ENCODE results near the gene L3MBTL3.

The L3MBTL3 gene

DNA sequence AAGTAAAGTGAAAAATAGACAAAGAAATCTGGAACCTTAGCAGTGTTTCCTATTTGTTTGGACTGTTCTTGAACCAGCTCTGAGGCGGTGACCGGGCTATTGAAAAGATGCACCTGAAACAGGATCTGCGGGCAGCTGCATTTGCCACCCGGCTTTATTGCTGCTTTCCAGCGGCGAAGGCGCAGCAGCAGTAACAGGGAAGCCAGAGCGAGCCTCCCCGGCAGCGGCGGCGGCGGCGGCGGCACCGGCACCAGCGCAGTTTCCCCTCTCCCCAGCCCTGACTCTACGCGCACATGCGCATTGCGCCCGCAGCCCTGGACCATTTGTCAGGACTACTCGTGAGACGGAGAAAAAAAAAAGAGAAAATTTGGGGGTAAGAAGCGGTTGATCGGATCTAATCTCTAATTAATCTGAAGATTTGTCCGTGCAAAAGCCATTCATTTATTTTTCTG, at the start of gene L3MBTL3:
Gene L3MBTL3 (plus strand): TSS at position 290 of the 452 bp plus-strand sequence. CDS start 24,119 bp downstream, outside the sequence.
- TF ChIP-seq CTCF (IDR thresholded peaks at IDR 0.05; ENCODE audit: low read depth, low read length, missing control alignments) = no peak
- H3K4me3 ChIP-seq (replicated peaks; ENCODE audit: low read depth, low read length) = peak within 1 kb of the TSS; percentile 65
- DNase-seq (ENCODE audit: extremely low read depth, low read depth) = peak; percentile 22

DNA sequence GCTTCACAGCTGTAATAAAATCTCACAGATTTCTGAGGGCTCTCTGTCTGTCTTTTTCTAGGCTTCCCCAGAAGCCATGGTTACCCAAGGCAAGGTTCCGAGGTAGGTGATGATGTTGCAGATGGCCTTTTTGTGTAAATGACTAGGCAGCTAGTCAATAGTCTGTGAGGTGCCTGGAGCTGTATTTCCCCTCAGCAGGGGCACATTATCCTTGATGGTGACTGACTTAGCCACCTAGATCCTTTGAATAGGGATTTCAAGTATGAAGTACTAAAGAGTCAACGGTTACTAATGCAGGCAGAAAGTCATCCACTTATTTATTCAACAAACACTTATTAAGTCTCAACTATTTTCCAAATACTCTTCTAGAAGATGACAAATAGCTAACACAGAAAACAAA, 49.3 kb upstream of the L3MBTL3 start:
- no peak for TF ChIP-seq CTCF (IDR thresholded peaks at IDR 0.05; ENCODE audit: low read depth, low read length, missing control alignments)
- no peak for DNase-seq (ENCODE audit: extremely low read depth, low read depth)
- no peak overlapping the region for H3K4me3 ChIP-seq (replicated peaks; ENCODE audit: low read depth, low read length)

DNA sequence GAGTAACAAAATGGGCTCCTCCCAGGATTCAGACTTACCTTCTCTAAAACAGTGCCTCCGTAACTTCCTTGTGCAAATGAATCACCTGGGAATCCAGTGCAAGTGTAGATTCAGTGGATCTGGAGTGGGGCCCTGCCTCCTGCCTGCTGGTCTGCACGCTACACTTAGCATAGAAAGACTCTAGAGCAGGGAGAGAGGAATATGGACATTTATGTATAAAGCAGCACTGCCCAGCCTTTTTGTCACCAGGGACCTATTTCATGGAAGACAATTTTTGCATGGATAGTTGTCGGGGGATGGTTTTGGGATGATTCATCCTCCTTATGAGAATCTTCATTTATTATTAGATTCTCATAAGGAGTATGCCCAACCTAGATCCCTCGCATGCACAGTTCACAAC, 42.3 kb upstream of the L3MBTL3 start:
- TF ChIP-seq CTCF (IDR thresholded peaks at IDR 0.05; ENCODE audit: low read depth, low read length, missing control alignments) = no peak
- DNase-seq (ENCODE audit: extremely low read depth, low read depth) = no peak
- H3K4me3 ChIP-seq (replicated peaks; ENCODE audit: low read depth, low read length) = no peak overlapping the region

GRCh38 chr6:129978148-129978916, 40.0 kb upstream of the L3MBTL3 start:
- no peak overlapping the region for H3K4me3 ChIP-seq (replicated peaks; ENCODE audit: low read depth, low read length)
- no peak for DNase-seq (ENCODE audit: extremely low read depth, low read depth)
- TF ChIP-seq CTCF (IDR thresholded peaks at IDR 0.05; ENCODE audit: low read depth, low read length, missing control alignments) = no peak

DNA sequence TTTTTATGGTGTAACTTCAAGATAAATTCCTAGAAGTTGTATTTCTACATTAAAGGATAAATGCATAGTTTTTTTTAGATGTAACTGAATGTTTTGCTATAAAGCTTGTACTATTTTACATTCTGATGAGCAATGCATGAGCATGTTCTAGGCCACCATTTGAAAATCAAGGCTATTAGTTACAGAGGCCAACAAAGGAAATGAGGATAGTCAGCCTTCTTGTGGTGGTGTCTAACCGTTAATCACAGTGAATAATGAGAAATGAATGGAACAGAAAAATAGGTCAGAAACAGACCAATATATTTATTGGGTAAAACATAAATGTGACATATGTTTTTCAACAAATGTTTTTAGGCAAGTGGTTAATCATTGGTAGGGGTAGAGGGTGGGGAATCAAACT, 37.6 kb upstream of the L3MBTL3 start:
- DNase-seq (ENCODE audit: extremely low read depth, low read depth) = no peak
- no peak for TF ChIP-seq CTCF (IDR thresholded peaks at IDR 0.05; ENCODE audit: low read depth, low read length, missing control alignments)
- no peak overlapping the region for H3K4me3 ChIP-seq (replicated peaks; ENCODE audit: low read depth, low read length)

GRCh38 chr6:129981598-129981997, 36.8 kb upstream of the L3MBTL3 start:
- H3K4me3 ChIP-seq (replicated peaks; ENCODE audit: low read depth, low read length) = no peak overlapping the region
- no peak for DNase-seq (ENCODE audit: extremely low read depth, low read depth)
- TF ChIP-seq CTCF (IDR thresholded peaks at IDR 0.05; ENCODE audit: low read depth, low read length, missing control alignments) = peak; percentile 17
